Mucosa of stomach (tissue), 1 donor: ENCODE results near the gene MEIS2.
A peak's percentile ranks its signal among the peaks of the same experiment; 100 is the strongest.

Experiments
- H3K27me3 ChIP-seq: one replicate; pipeline ENCODE4 v1.7.0; 2013; ENCODE audit warnings: mild to moderate bottlenecking, low read length; ENCODE audit not compliant: control insufficient read depth, insufficient read depth
- H3K36me3 ChIP-seq: one replicate; pipeline ENCODE4 v1.7.0; 2013; ENCODE audit warnings: low read length; ENCODE audit not compliant: control insufficient read depth, insufficient read depth
- H3K4me1 ChIP-seq: one replicate; pipeline ENCODE4 v1.7.0; 2013; ENCODE audit warnings: mild to moderate bottlenecking, low read length; ENCODE audit not compliant: control insufficient read depth, insufficient read depth
- H3K4me3 ChIP-seq: one replicate; pipeline ENCODE4 v1.7.0; 2013; ENCODE audit warnings: low read length
- H3K9ac ChIP-seq: one replicate; pipeline ENCODE4 v1.7.0; 2013; ENCODE audit warnings: mild to moderate bottlenecking, low read length, moderate library complexity
- H3K9me3 ChIP-seq: one replicate; pipeline ENCODE4 v1.7.0; 2013; ENCODE audit warnings: mild to moderate bottlenecking, low read length, moderate library complexity; ENCODE audit not compliant: control insufficient read depth
- donor health status: Pancreatic carcinoma.

Gene MEIS2

GRCh38 chr15:36901012-36901411, 199.3 kb downstream of the MEIS2 start:
- H3K4me3 ChIP-seq: no peak overlapping the region

GRCh38 chr15:36899696-36900095, 200.7 kb downstream of the MEIS2 start:
- Histone ChIP-seq H3K9ac (no peak overlapping the region), H3K4me1 (peaks cover 10% of the 10 kb centered on the region), H3K9me3 (no peaks in the 10 kb centered on the region), H3K4me3 (no peak overlapping the region), H3K36me3 (no peaks in the 10 kb centered on the region), H3K27me3 (no peaks in the 10 kb centered on the region)

More at GRCh38 chr15:36901012-36901411, 199.3 kb downstream of the MEIS2 start:
- no peaks in the 10 kb centered on the region for H3K9me3 ChIP-seq
- peaks cover 17% of the 10 kb centered on the region for H3K4me1 ChIP-seq
- H3K36me3 ChIP-seq: no peaks in the 10 kb centered on the region
- no peak overlapping the region for H3K9ac ChIP-seq
- no peaks in the 10 kb centered on the region for H3K27me3 ChIP-seq

- no peak overlapping the region for H3K9ac ChIP-seq
- no peaks in the 10 kb centered on the region for H3K36me3 ChIP-seq
- H3K27me3 ChIP-seq: no peaks in the 10 kb centered on the region
- H3K4me1 ChIP-seq: peaks cover 5% of the 10 kb centered on the region
- H3K9me3 ChIP-seq: no peaks in the 10 kb centered on the region
- no peak overlapping the region for H3K4me3 ChIP-seq
Observed at GRCh38 chr15:36898536-36899126, 201.7 kb downstream of the MEIS2 start.

- no peaks in the 10 kb centered on the region for H3K9me3 ChIP-seq
- no peaks in the 10 kb centered on the region for H3K4me1 ChIP-seq
- no peak overlapping the region for H3K4me3 ChIP-seq
- H3K36me3 ChIP-seq: no peaks in the 10 kb centered on the region
- H3K27me3 ChIP-seq: no peaks in the 10 kb centered on the region
- H3K9ac ChIP-seq: no peak overlapping the region
Observed at GRCh38 chr15:36897834-36898233, 202.5 kb downstream of the MEIS2 start.

- Histone ChIP-seq H3K36me3 (no peaks in the 10 kb centered on the region), H3K9ac (no peak overlapping the region), H3K27me3 (no peaks in the 10 kb centered on the region), H3K4me3 (no peak overlapping the region), H3K4me1 (no peaks in the 10 kb centered on the region), H3K9me3 (no peaks in the 10 kb centered on the region)
Observed at GRCh38 chr15:36896949-36897348, 203.4 kb downstream of the MEIS2 start.

- Histone ChIP-seq H3K27me3 (no peaks in the 10 kb centered on the region), H3K36me3 (no peaks in the 10 kb centered on the region), H3K9ac (no peak overlapping the region), H3K9me3 (no peaks in the 10 kb centered on the region), H3K4me1 (peaks cover 5% of the 10 kb centered on the region), H3K4me3 (no peak overlapping the region)
Observed at GRCh38 chr15:36894075-36894474, 206.3 kb downstream of the MEIS2 start.

- Histone ChIP-seq H3K4me1 (peaks cover 12% of the 10 kb centered on the region), H3K27me3 (peaks cover 8% of the 10 kb centered on the region), H3K9me3 (no peaks in the 10 kb centered on the region), H3K9ac (no peak overlapping the region), H3K4me3 (no peak overlapping the region), H3K36me3 (no peaks in the 10 kb centered on the region)
Observed at GRCh38 chr15:36893276-36893675, 207.1 kb downstream of the MEIS2 start.

GRCh38 chr15:36888011-36888992, 212.0 kb downstream of the MEIS2 start:
- peak overlapping the region; percentile 9 for H3K4me3 ChIP-seq
- no peak overlapping the region for H3K9ac ChIP-seq
- peaks cover 19% of the 10 kb centered on the region for H3K4me1 ChIP-seq
- H3K36me3 ChIP-seq: no peaks in the 10 kb centered on the region
- H3K27me3 ChIP-seq: peaks cover 31% of the 10 kb centered on the region
- H3K9me3 ChIP-seq: no peaks in the 10 kb centered on the region

GRCh38 chr15:36887214-36887961, 213.0 kb downstream of the MEIS2 start:
- peaks cover 19% of the 10 kb centered on the region for H3K4me1 ChIP-seq
- H3K9me3 ChIP-seq: no peaks in the 10 kb centered on the region
- H3K4me3 ChIP-seq: peak overlapping the region; percentile 9
- H3K27me3 ChIP-seq: peaks cover 39% of the 10 kb centered on the region
- no peaks in the 10 kb centered on the region for H3K36me3 ChIP-seq
- H3K9ac ChIP-seq: no peak overlapping the region

- no peak overlapping the region for H3K9ac ChIP-seq
- no peak overlapping the region for H3K4me3 ChIP-seq
- H3K36me3 ChIP-seq: no peaks in the 10 kb centered on the region
- peaks cover 43% of the 10 kb centered on the region for H3K27me3 ChIP-seq
- H3K9me3 ChIP-seq: no peaks in the 10 kb centered on the region
- peaks cover 19% of the 10 kb centered on the region for H3K4me1 ChIP-seq
Observed at GRCh38 chr15:36886701-36887100, 213.6 kb downstream of the MEIS2 start.

GRCh38 chr15:36886191-36886590, 214.2 kb downstream of the MEIS2 start:
- Histone ChIP-seq H3K27me3 (peaks cover 45% of the 10 kb centered on the region), H3K9ac (no peak overlapping the region), H3K4me1 (peaks cover 19% of the 10 kb centered on the region), H3K36me3 (no peaks in the 10 kb centered on the region), H3K4me3 (no peak overlapping the region), H3K9me3 (no peaks in the 10 kb centered on the region)

GRCh38 chr15:36885771-36886170, 214.6 kb downstream of the MEIS2 start:
- Histone ChIP-seq H3K36me3 (no peaks in the 10 kb centered on the region), H3K27me3 (peaks cover 49% of the 10 kb centered on the region), H3K4me3 (no peak overlapping the region), H3K9me3 (no peaks in the 10 kb centered on the region), H3K9ac (no peak overlapping the region), H3K4me1 (peaks cover 19% of the 10 kb centered on the region)
